NCI-H510A (cell line): ENCODE measurements around the gene ZNF320.
"Not testable (repeated sequence)": the region's sequence is repeated elsewhere in the genome, so short reads cannot be mapped to it uniquely, and the experiment has no call there.

Experiments used
- DNase-seq: peaks from one replicate; lab custom pipeline; 2025; lab: John Stamatoyannopoulos, UW

ZNF320 gene

DNA sequence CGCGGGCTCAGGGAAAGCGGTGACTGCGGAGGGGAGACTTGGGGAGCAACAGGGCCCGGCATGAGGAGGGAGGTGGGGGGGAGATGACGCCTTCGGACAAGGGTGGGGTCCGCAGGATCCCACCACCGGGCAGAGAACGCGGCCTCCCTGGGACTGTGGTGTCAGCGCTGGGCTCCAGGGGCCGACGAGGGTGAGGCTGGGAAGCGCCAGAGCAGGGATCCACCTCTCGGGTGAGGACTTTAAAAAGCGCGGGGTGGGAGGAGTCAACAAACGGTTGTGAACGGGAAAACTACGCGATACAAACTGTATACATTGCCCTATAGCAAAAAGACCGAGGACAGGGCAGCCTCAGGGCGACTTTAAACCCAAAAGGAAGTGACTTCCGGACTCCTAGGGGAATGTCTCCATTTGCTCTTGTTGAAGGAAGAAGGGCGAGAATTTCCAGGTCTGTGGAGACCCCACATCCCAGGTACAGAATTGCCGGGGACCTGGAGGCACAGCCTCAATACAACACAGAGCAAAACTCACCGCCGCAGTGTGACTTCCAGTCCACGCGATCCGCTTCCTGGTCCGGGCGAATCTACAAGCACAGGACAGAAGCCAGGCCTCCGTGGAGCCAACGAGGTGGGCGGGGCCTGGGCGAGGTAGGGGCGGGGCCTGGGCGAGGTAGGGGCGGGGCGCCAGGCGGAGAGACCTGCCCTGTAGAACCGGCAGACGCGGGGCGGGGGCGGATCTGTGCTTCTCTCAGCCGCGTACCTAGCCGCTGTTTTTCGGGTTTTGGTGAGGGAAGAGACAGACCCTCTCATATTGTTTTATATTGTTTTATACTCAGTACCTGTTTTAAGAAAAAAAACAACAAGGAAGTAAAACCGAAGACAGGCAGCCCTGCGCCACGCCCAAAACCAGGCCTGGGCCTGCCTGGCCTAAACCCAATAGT is 25.7 kb upstream of the ZNF320 start, which contains the start of gene ZNF888:
Gene ZNF888, minus strand, starts transcription at position 588 of the 937 bp plus-strand sequence. CDS start 5,555 bp downstream, outside the sequence.
- DNase-seq, result no peak

- no peak for DNase-seq
These were observed 20.1 kb upstream of the ZNF320 start for GRCh38 chr19:52917531-52917930.

GRCh38 chr19:52910648-52911047 is 13.2 kb upstream of the ZNF320 start:
- DNase-seq, result no peak

DNA sequence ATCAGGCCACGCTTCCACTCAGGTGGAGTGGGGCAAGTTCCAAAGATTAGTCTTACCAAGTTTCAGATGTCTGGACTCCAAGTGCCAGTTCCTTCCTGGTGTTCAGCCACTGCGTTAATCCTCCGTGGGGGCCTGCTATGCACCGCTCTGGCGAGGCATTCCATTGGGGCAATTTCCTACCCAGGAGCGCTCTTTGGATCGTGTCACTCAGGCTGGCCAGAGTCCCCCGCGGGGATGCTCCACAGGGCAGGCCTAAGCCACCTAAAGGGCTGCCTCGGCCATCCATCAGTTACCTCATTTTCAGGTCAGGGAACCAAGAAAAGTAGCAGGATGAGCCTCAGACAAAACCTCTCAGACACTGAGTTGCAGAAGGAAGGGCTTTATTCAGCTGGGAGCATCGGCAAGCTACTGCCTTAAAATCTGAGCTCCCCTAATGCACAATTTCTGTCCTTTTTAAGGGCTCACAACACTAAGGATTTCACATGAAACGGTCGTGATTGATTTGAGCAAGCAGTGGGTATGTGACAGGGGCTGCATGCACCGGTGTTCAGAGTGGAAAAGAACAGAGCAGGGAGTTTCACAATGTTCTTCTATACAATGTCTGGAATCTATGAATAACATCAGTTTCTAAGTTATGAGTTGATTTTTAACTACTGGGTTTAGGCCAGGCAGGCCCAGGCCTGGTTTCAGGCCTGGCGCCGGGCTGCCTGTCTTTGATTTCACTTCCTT is 6.8 kb upstream of the ZNF320 start:
- not testable (repeated sequence) for DNase-seq

DNA sequence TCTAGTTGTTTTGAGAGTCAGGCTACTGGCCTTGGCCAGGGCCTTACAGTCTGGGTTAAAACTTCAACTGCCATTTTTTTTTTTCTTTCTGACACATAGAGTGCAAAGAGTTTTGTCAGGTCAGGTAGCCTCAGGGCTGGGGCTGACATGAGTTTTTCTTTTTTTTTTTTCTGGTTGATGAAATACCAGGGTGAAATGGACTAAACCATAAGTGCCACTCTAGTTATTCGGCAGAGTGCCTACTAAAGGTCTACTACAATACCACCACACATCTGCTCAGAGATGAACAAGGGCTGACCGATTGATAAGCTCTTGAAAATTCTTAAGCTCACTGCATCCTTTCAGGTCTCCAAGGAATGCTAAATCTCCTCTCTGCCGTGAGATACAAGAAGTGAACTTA is 4.4 kb upstream of the ZNF320 start:
- DNase-seq, result no peak

DNA sequence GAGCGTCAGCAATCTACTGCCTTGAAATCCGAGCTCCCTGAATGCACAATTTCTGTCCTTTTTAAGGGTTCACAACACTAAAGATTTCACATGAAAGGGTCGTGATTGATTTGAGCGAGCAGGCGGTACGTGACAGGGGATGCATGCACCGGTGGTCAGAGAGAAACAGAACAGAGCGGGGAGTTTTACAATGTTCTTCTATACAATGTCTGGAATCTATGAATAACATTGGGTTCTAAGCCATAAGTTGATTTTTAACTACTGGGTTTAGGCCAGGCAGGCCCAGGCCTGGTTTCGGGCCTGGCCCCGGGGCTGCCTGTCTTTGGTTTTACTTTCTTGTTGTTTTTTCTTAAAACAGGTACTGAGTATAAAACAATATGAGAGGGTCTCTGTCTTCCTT is 1.2 kb upstream of the ZNF320 start:
- not testable (repeated sequence) for DNase-seq

GRCh38 chr19:52898101-52898500 is 666 bp upstream of the ZNF320 start:
- no peak for DNase-seq

- no peak for DNase-seq
These were observed 851 bp downstream of the ZNF320 start for GRCh38 chr19:52896431-52897137.

DNA sequence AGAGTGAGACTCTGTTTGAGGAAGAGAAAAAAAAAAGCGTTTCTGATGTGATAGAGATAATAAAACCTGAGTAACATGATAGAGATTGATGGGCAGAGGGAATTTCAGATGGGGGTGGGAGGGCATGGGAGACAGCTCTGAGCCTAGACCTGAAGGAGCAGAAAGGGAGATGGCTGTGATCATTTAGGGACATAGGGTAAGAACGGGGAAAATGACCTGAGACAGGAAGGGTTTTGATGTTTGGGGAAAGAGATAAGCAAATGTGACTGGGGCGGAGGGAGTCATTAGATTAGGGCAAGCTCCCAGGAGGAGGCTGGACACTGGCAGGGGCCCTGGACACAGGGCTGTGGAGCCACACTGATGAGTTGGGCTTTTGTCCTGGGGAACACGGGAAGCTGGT is 6.1 kb downstream of the ZNF320 start:
- DNase-seq, result no peak

DNA sequence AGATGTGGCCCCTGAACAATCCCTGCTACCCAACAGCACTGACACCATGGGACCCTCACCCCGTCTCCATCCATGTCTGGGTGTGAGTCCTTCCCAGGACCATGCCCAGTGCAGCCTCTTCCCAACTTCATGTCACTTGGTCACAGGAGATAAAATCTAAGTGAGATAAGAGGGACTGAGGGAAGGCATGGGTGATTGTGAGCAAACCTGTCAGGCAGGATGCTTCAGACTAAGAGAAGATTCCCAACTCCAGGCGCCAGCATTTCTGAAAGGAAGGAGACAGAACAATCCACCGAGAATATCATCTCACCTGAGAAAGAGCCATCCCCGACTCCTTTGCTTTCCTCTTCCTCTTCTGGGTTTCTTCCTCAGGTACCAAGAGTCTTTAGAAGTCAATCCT is 7.5 kb downstream of the ZNF320 start:
- DNase-seq, result no peak

GRCh38 chr19:52889076-52889475 is 8.4 kb downstream of the ZNF320 start:
- no peak for DNase-seq

- DNase-seq, result no peak
These were observed 16.5 kb downstream of the ZNF320 start for GRCh38 chr19:52880895-52881389.

- not testable (repeated sequence) for DNase-seq
These were observed 24.4 kb downstream of the ZNF320 start for GRCh38 chr19:52872996-52873395.

DNA sequence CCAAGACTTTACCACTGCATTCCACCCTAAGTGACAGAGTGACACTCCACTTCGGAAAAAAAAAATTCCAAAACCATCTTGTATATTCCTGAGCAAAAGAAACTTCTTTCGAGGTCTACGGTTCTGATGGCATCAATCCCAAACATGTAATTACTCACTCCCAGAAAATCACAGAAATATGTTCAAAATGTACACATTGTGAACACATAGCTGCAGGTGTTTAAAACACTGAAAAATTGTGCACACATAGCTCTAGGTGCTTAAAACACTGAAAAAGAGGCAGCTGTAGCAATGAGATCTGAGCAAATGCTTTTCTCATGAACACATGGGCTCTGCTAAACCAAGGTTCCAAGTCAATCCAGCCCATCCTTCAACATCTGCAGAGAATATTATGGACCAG is 26.0 kb downstream of the ZNF320 start:
- no peak for DNase-seq

GRCh38 chr19:52868031-52868430 is 29.4 kb downstream of the ZNF320 start:
- DNase-seq, result not testable (repeated sequence)

DNA sequence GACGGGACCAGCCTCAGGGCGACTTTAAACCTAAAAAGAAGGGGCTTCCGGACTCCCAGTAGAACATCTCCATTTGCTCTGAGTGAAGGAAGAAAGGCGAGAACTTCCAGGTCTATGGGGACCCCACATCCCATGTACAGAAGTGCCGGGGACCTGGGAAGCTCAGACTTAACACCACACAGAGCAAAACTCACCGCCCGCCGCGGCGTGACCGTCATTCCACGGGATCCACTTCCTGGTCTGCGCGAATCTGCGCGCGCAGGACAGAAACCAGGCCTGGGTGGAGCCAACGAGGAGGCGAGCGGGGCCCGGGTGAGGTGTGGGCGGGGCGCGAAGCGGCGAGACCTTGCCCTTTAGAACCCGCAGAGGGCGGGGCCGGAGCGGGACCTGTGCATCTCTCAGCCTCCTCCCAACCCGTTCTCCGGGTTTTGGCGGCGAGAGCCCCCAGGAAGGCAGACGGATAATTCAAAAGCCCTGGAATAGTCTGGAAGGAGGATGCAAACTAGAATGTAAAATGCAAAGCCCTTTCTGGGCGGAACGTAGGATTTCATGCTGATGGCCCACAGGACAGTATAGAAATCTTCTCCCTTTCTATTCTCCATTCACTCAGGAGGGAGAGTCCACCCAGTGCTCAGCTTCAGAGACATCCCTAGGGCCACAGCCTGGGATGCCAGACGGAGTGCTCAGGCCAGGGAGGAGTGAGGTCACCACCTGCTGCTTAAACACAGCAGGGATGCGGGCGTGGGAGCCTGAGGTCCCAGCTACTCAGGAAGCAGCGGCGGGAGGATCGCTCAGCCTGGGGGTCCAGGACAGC is 39.9 kb downstream of the ZNF320 start, which contains the start of gene ZNF468:
Gene ZNF468, minus strand, starts transcription at position 242 of the 814 bp plus-strand sequence. CDS start 3,347 bp downstream, outside the sequence.
- DNase-seq, result peak; percentile 46

GRCh38 chr19:52856540-52857377 is 40.7 kb downstream of the ZNF320 start:
- DNase-seq, result not testable (repeated sequence)
